ENCODE data around the gene FANCG.

DNA sequence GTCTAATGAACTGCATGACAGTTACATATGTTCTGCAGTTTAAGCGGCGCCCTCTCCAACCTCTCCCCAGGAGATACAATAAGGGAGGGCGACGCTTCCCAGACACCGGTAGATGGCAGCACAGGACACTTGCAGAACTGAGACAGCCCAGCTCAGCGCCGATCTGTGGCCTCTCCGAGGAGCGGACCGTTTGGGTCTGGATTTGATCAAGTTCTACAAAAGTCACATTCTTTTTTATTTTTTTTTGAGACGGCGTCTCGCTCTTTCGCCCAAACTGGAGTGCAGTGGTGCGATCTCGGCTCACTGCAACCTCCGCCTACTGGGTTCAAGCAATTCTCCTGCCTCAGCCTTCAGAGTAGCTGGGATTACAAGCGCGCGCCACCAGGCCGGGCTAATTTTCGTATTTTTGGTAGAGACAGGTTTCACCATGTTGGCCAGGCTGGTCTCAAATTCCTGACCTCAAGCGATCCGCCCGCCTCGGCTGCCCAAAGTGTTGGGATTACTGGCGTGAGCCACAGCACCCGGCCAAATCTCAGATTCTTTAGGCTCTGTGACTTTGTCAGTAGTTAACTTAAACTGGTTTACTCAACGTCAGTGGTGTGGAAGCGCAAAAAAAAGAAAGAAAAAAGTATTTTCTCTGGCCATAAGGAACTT, 37.3 kb upstream of the FANCG start:
- TF ChIP-seq CTCF (IDR thresholded peaks at IDR 0.05; ENCODE audit: borderline replicate concordance, extremely low read depth, low read length, poor library complexity, severe bottlenecking) (peak; percentile 91), EZH2 (IDR thresholded peaks at IDR 0.05; ENCODE audit: borderline replicate concordance, low read depth, low read length, severe bottlenecking) (no peak)

Measured in DND-41 (cell line).